Gastroesophageal sphincter (tissue), 3 donors: Measurements from ENCODE around the gene SLC25A45.

Experiments
- POLR2A ChIP-seq, 2 donors: fragments of 450-650 bp; IDR thresholded peaks; one replicate each; pipeline ENCODE4 v1.6.1; 2017; ENCODE audit warnings: antibody characterized with exemption in 2 of 2, mild to moderate bottlenecking in 2 of 2, moderate library complexity in 1 of 2
- POLR2AphosphoS5 ChIP-seq: sonication (generic); formaldehyde crosslinking; IDR thresholded peaks from one replicate; pipeline ENCODE4 v1.6.1; 2017; ENCODE audit warnings: antibody characterized with exemption
- TF ChIP-seq, protein P1 (sequence below), 4 experiments: fragments of 200-600 bp in 2 of 4; fragments of 450-650 bp in 2 of 4; sonication (generic) in 1 of 4; IDR thresholded peaks; one replicate each; pipeline ENCODE4 v1.5.1; 2017 to 2019; ENCODE audit warnings: antibody characterized with exemption in 4 of 4, mild to moderate bottlenecking in 2 of 4, moderate library complexity in 2 of 4

DNA sequence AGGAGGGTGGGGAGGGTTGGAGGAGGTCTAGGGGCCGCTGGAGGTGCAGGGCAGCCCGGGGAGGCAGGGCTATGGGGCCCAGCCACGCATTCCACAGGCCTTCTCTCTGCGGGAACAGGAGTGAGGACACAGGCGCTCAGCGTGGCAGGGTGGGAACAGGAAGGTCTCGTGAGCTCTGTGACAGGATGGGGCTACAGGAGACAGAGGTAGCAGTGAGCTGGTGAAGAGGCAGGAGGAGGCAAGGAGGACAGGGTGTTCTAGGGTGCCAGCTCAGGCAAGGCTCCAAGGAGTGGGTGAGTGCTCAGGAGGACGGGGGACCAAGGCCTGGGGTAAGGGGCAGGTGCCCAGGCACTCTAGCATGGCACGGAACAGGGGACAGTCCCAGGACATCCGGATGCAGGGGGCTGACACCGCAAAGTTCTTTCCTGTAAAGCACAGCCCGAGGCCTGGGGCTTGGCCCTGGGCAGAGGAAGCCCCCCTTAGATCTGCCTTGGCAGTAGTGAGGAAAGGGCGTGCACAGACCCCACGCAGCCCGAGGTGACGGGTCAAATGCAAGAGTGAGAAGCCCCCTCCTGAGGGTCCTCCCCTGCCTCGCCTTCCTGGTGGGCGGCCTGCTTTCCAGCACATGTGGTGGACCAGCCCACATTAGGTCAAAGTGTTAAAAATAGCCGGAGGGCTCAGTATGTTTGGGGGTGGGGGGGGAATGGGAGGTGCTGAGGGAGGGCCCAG lies 35.4 kb upstream of the SLC25A45 start:
- TF ChIP-seq POLR2AphosphoS5: peak; percentile 28
- TF ChIP-seq, protein P1, sequence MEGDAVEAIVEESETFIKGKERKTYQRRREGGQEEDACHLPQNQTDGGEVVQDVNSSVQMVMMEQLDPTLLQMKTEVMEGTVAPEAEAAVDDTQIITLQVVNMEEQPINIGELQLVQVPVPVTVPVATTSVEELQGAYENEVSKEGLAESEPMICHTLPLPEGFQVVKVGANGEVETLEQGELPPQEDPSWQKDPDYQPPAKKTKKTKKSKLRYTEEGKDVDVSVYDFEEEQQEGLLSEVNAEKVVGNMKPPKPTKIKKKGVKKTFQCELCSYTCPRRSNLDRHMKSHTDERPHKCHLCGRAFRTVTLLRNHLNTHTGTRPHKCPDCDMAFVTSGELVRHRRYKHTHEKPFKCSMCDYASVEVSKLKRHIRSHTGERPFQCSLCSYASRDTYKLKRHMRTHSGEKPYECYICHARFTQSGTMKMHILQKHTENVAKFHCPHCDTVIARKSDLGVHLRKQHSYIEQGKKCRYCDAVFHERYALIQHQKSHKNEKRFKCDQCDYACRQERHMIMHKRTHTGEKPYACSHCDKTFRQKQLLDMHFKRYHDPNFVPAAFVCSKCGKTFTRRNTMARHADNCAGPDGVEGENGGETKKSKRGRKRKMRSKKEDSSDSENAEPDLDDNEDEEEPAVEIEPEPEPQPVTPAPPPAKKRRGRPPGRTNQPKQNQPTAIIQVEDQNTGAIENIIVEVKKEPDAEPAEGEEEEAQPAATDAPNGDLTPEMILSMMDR (IDR thresholded peaks at IDR 0.05): no peak
- TF ChIP-seq POLR2A (IDR thresholded peaks at IDR 0.05): no peak
